ENCODE results near the gene AR. TPM values are rescaled to one million over a fixed set of nuclear protein-coding genes. Genes with fewer than 3 reads are reported as not detected.

The AR gene
- total and polyA plus RNA-seq, 2 of the 13 experiments (the other 11 are each of a cell fraction or from before 2014, with no cell fraction given), result not detected

- in situ Hi-C loops (cut with HindIII; ENCODE audit: extremely low pct_ligation_motif_present, low pct_unique_long_range_greater_than_20kb), result loop anchor here (25.0 kb wide), 1 partner anchor 566 kb away; no protein-coding TSS in a partner anchor
- CTCF ChIA-PET (ENCODE audit: low intra/inter-chr PET ratio, low total read pairs), result no interaction called here
- no peak for FAIRE-seq
Observed at GRCh38 chrX:67570839-67571238, 27.0 kb downstream of the AR start.

More at GRCh38 chrX:67570839-67571238, 27.0 kb downstream of the AR start:
- DNase-seq (ENCODE audit: low spot score) (no peak), ATAC-seq (no peak)
- TF ChIP-seq ZNF569 (CRISPR knock-in tag; IDR thresholded peaks at IDR 0.05; ENCODE audit: borderline replicate concordance), result no peak
- no peak for TF ChIP-seq ZNF512 (CRISPR knock-in tag; IDR thresholded peaks at IDR 0.05)
- no peak for TF ChIP-seq ZNF354B (CRISPR knock-in tag; IDR thresholded peaks at IDR 0.05)
- TF ChIP-seq TGIF2 (CRISPR knock-in tag; IDR thresholded peaks at IDR 0.05), result no peak
- TF ChIP-seq FOSL2 (CRISPR knock-in tag; IDR thresholded peaks at IDR 0.05), result no peak
- TF ChIP-seq SKIL (CRISPR knock-in tag; IDR thresholded peaks at IDR 0.05; ENCODE audit: borderline replicate concordance), result no peak
- TF ChIP-seq GATAD2A (CRISPR knock-in tag; IDR thresholded peaks at IDR 0.05), result no peak
- TF ChIP-seq ZNF776 (CRISPR knock-in tag; IDR thresholded peaks at IDR 0.05), result no peak
- TF ChIP-seq ZNF562 (CRISPR knock-in tag; IDR thresholded peaks at IDR 0.05; ENCODE audit: borderline replicate concordance), result no peak
- no peak for TF ChIP-seq BCL3 (CRISPR knock-in tag; IDR thresholded peaks at IDR 0.05)
- TF ChIP-seq, protein P1, sequence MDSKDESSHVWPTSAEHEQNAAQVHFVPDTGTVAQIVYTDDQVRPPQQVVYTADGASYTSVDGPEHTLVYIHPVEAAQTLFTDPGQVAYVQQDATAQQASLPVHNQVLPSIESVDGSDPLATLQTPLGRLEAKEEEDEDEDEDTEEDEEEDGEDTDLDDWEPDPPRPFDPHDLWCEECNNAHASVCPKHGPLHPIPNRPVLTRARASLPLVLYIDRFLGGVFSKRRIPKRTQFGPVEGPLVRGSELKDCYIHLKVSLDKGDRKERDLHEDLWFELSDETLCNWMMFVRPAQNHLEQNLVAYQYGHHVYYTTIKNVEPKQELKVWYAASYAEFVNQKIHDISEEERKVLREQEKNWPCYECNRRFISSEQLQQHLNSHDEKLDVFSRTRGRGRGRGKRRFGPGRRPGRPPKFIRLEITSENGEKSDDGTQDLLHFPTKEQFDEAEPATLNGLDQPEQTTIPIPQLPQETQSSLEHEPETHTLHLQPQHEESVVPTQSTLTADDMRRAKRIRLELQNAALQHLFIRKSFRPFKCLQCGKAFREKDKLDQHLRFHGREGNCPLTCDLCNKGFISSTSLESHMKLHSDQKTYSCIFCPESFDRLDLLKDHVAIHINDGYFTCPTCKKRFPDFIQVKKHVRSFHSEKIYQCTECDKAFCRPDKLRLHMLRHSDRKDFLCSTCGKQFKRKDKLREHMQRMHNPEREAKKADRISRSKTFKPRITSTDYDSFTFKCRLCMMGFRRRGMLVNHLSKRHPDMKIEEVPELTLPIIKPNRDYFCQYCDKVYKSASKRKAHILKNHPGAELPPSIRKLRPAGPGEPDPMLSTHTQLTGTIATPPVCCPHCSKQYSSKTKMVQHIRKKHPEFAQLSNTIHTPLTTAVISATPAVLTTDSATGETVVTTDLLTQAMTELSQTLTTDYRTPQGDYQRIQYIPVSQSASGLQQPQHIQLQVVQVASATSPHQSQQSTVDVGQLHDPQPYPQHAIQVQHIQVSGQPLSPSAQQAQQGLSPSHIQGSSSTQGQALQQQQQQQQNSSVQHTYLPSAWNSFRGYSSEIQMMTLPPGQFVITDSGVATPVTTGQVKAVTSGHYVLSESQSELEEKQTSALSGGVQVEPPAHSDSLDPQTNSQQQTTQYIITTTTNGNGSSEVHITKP (CRISPR knock-in tag; IDR thresholded peaks at IDR 0.05; ENCODE audit: low read depth), result no peak
- no peak for TF ChIP-seq ZNF143 (CRISPR knock-in tag; IDR thresholded peaks at IDR 0.05)
- TF ChIP-seq MXI1 (IDR thresholded peaks at IDR 0.05; ENCODE audit: borderline replicate concordance, low read depth, low read length), result no peak
- TF ChIP-seq, protein P2, sequence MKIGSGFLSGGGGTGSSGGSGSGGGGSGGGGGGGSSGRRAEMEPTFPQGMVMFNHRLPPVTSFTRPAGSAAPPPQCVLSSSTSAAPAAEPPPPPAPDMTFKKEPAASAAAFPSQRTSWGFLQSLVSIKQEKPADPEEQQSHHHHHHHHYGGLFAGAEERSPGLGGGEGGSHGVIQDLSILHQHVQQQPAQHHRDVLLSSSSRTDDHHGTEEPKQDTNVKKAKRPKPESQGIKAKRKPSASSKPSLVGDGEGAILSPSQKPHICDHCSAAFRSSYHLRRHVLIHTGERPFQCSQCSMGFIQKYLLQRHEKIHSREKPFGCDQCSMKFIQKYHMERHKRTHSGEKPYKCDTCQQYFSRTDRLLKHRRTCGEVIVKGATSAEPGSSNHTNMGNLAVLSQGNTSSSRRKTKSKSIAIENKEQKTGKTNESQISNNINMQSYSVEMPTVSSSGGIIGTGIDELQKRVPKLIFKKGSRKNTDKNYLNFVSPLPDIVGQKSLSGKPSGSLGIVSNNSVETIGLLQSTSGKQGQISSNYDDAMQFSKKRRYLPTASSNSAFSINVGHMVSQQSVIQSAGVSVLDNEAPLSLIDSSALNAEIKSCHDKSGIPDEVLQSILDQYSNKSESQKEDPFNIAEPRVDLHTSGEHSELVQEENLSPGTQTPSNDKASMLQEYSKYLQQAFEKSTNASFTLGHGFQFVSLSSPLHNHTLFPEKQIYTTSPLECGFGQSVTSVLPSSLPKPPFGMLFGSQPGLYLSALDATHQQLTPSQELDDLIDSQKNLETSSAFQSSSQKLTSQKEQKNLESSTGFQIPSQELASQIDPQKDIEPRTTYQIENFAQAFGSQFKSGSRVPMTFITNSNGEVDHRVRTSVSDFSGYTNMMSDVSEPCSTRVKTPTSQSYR (CRISPR knock-in tag; IDR thresholded peaks at IDR 0.05; ENCODE audit: borderline replicate concordance), result no peak
- intact Hi-C loops (cut with micrococcal nuclease; ENCODE audit: unreplicated experiment), result no loop called here
- BruUV-seq (replicated peaks), result no TSS peak
- Histone ChIP-seq H3K9ac (ENCODE audit: insufficient read depth, low read depth, low read length) (no peak overlapping the region), H3K27ac (ENCODE audit: extremely low read length, insufficient read depth, low read length) (no peak overlapping the region), H3K4me2 (ENCODE audit: low read depth, low read length) (no peak overlapping the region), H2AFZ (ENCODE audit: low read length) (no peak overlapping the region), H3K4me1 (ENCODE audit: insufficient read depth, low read length) (no peaks in the 10 kb centered on the region), H3K4me3 (replicated peaks in 1 of 3; ENCODE audit: insufficient read depth in 1 of 3, low read depth in 2 of 3, low read length in 3 of 3) (no peak overlapping the region), H3K36me3 (replicated peaks in 1 of 2; ENCODE audit: control insufficient read depth in 1 of 2, insufficient read depth in 2 of 2, low read length in 2 of 2) (no peaks in the 10 kb centered on the region), H3K79me2 (ENCODE audit: insufficient read depth, low read length) (no peaks in the 10 kb centered on the region), H3K9me3 (ENCODE audit: low read length) (no peaks in the 10 kb centered on the region), H3K27me3 (ENCODE audit: control insufficient read depth in 1 of 2, insufficient read depth in 2 of 2, low read length in 2 of 2) (no peaks in the 10 kb centered on the region), H4K20me1 (ENCODE audit: insufficient read depth, low read length) (no peaks in the 10 kb centered on the region)
- POLR2A ChIA-PET, result no interaction called here
